OCI-LY7 (cell line): Measurements from ENCODE around the gene BPIFB2.

Experiments used
- CTCF ChIP-seq: fragments of 200-600 bp; sonication (generic); conservative IDR thresholded peaks from 2 replicates; pipeline ENCODE4 v1.5.1; 2014; ENCODE audit warnings: mild to moderate bottlenecking, antibody characterized with exemption, low read length, moderate library complexity, mixed read lengths
- EZH2phosphoT487 ChIP-seq: fragments of 200-600 bp; sonication (generic); IDR thresholded peaks from 2 replicates; pipeline ENCODE4 v1.6.1; 2018; ENCODE audit warnings: low read depth, borderline replicate concordance, mild to moderate bottlenecking, mixed run types, antibody characterized with exemption, low read length, moderate library complexity, mixed read lengths

GRCh38 chr20:33002087-33002808 is 5.3 kb upstream of the BPIFB2 start:
- TF ChIP-seq CTCF (no peak), EZH2phosphoT487 (no peak)
